Measurements from ENCODE around the gene TRNP1. TPM values are rescaled to one million over a fixed set of nuclear protein-coding genes. Genes with fewer than 3 reads are reported as not detected.

Gene TRNP1
- total and polyA plus RNA-seq, 2 of the 4 experiments (the other 2 are of a cell fraction), result 63.3 to 91.6 TPM

DNA sequence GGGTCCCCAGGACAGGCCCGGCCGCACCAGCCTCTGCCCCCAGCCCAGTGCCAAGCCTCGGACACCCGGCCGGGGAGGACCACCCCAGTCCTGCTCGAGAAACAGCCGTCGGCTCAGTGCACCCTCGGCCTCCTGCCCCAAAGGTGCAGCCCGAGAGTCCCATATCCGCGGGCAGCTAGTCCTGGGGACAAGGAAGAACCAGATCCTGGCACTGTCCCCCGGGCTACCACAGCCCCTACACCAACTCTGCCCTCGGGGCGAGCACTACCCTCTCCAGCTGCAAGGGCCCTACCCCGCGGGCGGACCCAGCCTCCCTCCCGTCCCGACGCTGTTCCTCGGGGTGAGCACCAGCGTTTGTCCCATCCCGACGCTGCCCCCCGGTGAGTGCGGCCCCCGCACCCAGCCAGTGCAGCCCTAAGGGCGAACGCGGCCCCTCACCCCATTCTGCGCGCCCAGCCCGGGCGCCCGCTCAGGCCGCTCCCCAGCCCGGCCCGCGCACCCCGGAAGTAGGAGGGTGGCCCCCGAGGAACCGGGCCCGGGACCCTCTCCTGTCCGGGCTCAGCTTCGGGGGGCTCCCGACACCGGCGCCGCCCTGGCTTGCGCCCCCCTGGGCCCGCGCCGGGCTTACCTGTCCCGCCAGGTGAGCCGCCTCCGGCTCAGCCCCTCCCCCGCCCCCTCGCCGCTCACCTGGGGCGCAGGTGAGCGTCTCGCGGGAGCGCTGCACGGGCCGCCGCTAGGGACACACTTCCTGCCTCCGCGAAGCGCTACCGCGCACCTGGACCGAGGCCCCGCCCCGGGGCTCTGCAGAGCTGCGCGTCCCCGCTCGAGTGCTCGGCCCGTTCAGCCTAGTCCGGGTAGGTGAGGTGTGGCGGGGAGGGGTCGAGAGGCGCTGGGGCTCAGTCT, 33.5 kb upstream of the TRNP1 start, which contains the start of gene KDF1:
TSS of gene KDF1 (minus strand) at position 747 of the 903 bp plus-strand sequence. CDS start 8,088 bp downstream, outside the sequence.
- peak within 1 kb of the TSS; percentile 8; the same call in 1 of the 2 replicates for H3K4me3 ChIP-seq (ENCODE audit: insufficient read depth, low read depth, low read length)
- peak within 1 kb of the TSS; percentile 69; the same call in 1 of the 3 replicates for H2BK15ac ChIP-seq (ENCODE audit: low read depth, low read length)
- CTCF ChIA-PET, result no interaction called here
- DNase-seq (no peak), ATAC-seq (ENCODE audit: low read depth) (peak; percentile 4; the same call in 1 of the 2 replicates)
- in situ Hi-C loops (cut with MboI; ENCODE audit: low sequenced_read_pairs), result loop anchor here (5.0 kb wide), 1 partner anchor 137 kb away; no protein-coding TSS in a partner anchor
- H3K23ac ChIP-seq (ENCODE audit: low read depth, low read length), result peak within 1 kb of the TSS; percentile 63
- H4K8ac ChIP-seq (ENCODE audit: low read depth in 2 of 2, low read length in 2 of 2), result peak within 1 kb of the TSS in 1 of 2 experiments; percentile 66; a peak in 1 of 4 replicates
- no peaks in the 10 kb centered on the region for H3K36me3 ChIP-seq (ENCODE audit: control insufficient read depth, insufficient read depth, low read length)
- no peaks in the 10 kb centered on the region for H3K79me1 ChIP-seq (ENCODE audit: low read depth in 1 of 2, low read length in 2 of 2)
- H3K14ac ChIP-seq (replicated peaks; ENCODE audit: low read depth, low read length), result peak within 1 kb of the TSS; percentile 17
- H3K27ac ChIP-seq (ENCODE audit: insufficient read depth, low read length), result peak within 1 kb of the TSS; percentile 50; the same call in 1 of the 2 replicates
- peak within 1 kb of the TSS; percentile 78 for H2BK120ac ChIP-seq (ENCODE audit: low read depth, low read length)
- H3K18ac ChIP-seq (ENCODE audit: low read depth, low read length), result peak within 1 kb of the TSS; percentile 74; the same call in 1 of the 2 replicates
- H4K20me1 ChIP-seq (ENCODE audit: insufficient read depth, low read length), result peaks cover 3% of the 10 kb centered on the region; the same call in 1 of the 2 replicates
- H3K4ac ChIP-seq (ENCODE audit: low read depth, low read length), result peak within 1 kb of the TSS; percentile 84
- H2AK9ac ChIP-seq (replicated peaks; ENCODE audit: low read depth, low read length, poor library complexity), result peak within 1 kb of the TSS; percentile 73
- H4K5ac ChIP-seq (ENCODE audit: low read depth, low read length), result peak within 1 kb of the TSS; percentile 18; the same call in 1 of the 2 replicates
- H3K56ac ChIP-seq (ENCODE audit: extremely low read depth, insufficient read depth, low read length), result no peak within 1 kb of the TSS
- peaks cover 21% of the 10 kb centered on the region for H3K4me1 ChIP-seq (ENCODE audit: control insufficient read depth, insufficient read depth, low read length)
- 9% methylated on average over 28 of the region's 86 CpGs; no CpG with 5 or more reads in 1 of the 2 experiments for WGBS, 2 experiments (ENCODE audit: extremely low coverage in 2 of 2, insufficient read length in 1 of 2)
- no peak within 1 kb of the TSS for H3K9ac ChIP-seq (ENCODE audit: low read depth, low read length)
- H3K9me1 ChIP-seq (ENCODE audit: insufficient read depth, low read length), result peaks cover 10% of the 10 kb centered on the region
- BruUV-seq (replicated peaks), result no TSS peak
- peaks cover 11% of the 10 kb centered on the region for H3K27me3 ChIP-seq (ENCODE audit: control insufficient read depth, insufficient read depth, low read length)
- peak within 1 kb of the TSS; percentile 97 for H2AK5ac ChIP-seq (ENCODE audit: low read depth, low read length)
- peak within 1 kb of the TSS; percentile 5; the same call in 1 of the 2 replicates for H4K91ac ChIP-seq (ENCODE audit: insufficient read depth, low read depth, low read length)
- peak within 1 kb of the TSS; percentile 89 for H2AFZ ChIP-seq (replicated peaks; ENCODE audit: low read length, poor library complexity)
- POLR2A ChIA-PET (ENCODE audit: unreplicated experiment), result no interaction called here
- peaks cover 7% of the 10 kb centered on the region for H3K9me3 ChIP-seq (ENCODE audit: control insufficient read depth, insufficient read depth, low read length)
- peak within 1 kb of the TSS; percentile 72 for H2BK5ac ChIP-seq (ENCODE audit: low read depth, low read length, poor library complexity, severe bottlenecking)
- dilution Hi-C loops (cut with HindIII; ENCODE audit: low sequenced_read_pairs, unreplicated experiment), result no loop called here
- intact Hi-C loops (cut with micrococcal nuclease), result no loop called here
- H3K4me2 ChIP-seq (ENCODE audit: low read depth, low read length), result peak within 1 kb of the TSS; percentile 30; the same call in 1 of the 2 replicates
- H2BK20ac ChIP-seq (ENCODE audit: low read depth, low read length), result peak within 1 kb of the TSS; percentile 75
- TF ChIP-seq, protein P1, sequence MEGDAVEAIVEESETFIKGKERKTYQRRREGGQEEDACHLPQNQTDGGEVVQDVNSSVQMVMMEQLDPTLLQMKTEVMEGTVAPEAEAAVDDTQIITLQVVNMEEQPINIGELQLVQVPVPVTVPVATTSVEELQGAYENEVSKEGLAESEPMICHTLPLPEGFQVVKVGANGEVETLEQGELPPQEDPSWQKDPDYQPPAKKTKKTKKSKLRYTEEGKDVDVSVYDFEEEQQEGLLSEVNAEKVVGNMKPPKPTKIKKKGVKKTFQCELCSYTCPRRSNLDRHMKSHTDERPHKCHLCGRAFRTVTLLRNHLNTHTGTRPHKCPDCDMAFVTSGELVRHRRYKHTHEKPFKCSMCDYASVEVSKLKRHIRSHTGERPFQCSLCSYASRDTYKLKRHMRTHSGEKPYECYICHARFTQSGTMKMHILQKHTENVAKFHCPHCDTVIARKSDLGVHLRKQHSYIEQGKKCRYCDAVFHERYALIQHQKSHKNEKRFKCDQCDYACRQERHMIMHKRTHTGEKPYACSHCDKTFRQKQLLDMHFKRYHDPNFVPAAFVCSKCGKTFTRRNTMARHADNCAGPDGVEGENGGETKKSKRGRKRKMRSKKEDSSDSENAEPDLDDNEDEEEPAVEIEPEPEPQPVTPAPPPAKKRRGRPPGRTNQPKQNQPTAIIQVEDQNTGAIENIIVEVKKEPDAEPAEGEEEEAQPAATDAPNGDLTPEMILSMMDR (conservative IDR thresholded peaks at IDR 0.05; ENCODE audit: low read depth, low read length), result no peak
- TF ChIP-seq FOS (IDR thresholded peaks at IDR 0.05; ENCODE audit: low read depth, low read length) (no peak), CHD1 (IDR thresholded peaks at IDR 0.05; ENCODE audit: low read depth, low read length) (no peak), MAFK (IDR thresholded peaks at IDR 0.05; ENCODE audit: low read depth, low read length) (no peak), MAZ (IDR thresholded peaks at IDR 0.05; ENCODE audit: borderline replicate concordance, low read depth, low read length) (no peak), MXI1 (IDR thresholded peaks at IDR 0.05; ENCODE audit: borderline replicate concordance, low read depth, low read length) (no peak), SMC3 (IDR thresholded peaks at IDR 0.05; ENCODE audit: low read depth, low read length) (no peak), POLR2A (IDR thresholded peaks at IDR 0.05; ENCODE audit: low read depth, low read length) (no peak), CEBPB (IDR thresholded peaks at IDR 0.05; ENCODE audit: low read depth, low read length) (no peak), BHLHE40 (IDR thresholded peaks at IDR 0.05; ENCODE audit: low read depth, low read length) (no peak), NFE2L2 (IDR thresholded peaks at IDR 0.05; ENCODE audit: low read depth, low read length) (no peak)
- TF ChIP-seq, protein P2, sequence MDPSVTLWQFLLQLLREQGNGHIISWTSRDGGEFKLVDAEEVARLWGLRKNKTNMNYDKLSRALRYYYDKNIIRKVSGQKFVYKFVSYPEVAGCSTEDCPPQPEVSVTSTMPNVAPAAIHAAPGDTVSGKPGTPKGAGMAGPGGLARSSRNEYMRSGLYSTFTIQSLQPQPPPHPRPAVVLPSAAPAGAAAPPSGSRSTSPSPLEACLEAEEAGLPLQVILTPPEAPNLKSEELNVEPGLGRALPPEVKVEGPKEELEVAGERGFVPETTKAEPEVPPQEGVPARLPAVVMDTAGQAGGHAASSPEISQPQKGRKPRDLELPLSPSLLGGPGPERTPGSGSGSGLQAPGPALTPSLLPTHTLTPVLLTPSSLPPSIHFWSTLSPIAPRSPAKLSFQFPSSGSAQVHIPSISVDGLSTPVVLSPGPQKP (IDR thresholded peaks at IDR 0.05; ENCODE audit: borderline replicate concordance, low read depth, low read length), result no peak
- TF ChIP-seq, protein P3, sequence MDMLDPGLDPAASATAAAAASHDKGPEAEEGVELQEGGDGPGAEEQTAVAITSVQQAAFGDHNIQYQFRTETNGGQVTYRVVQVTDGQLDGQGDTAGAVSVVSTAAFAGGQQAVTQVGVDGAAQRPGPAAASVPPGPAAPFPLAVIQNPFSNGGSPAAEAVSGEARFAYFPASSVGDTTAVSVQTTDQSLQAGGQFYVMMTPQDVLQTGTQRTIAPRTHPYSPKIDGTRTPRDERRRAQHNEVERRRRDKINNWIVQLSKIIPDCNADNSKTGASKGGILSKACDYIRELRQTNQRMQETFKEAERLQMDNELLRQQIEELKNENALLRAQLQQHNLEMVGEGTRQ (IDR thresholded peaks at IDR 0.05; ENCODE audit: low read depth, low read length), result no peak
